ENCODE results near the gene GMDS. TPM values are rescaled to one million over a fixed set of nuclear protein-coding genes. Genes with fewer than 3 reads are reported as not detected.

GMDS gene
- total and polyA plus RNA-seq, 2 of the 8 experiments (the other 6 are each of a cell fraction or from before 2014, with no cell fraction given): 16.8 to 50.0 TPM

- TF ChIP-seq FOSL1 (IDR thresholded peaks at IDR 0.05; ENCODE audit: insufficient read depth, low read depth, low read length) (no peak), RBBP5 (IDR thresholded peaks at IDR 0.05; ENCODE audit: borderline replicate concordance, low read depth, low read length) (no peak), SP1 (IDR thresholded peaks at IDR 0.05; ENCODE audit: low read depth, low read length) (no peak), SP2 (IDR thresholded peaks at IDR 0.05; ENCODE audit: low read length) (no peak)
Measured at GRCh38 chr6:2259574-2259973, 14.2 kb upstream of the GMDS start (continued).
